Endothelial cell of umbilical vein (primary cell): ENCODE measurements around the gene CYP11A1. TPM values are rescaled to one million over a fixed set of nuclear protein-coding genes. Genes with fewer than 3 reads are reported as not detected.
"Not testable (repeated sequence)": the region's sequence is repeated elsewhere in the genome, so short reads cannot be mapped to it uniquely, and the experiment has no call there.

Experiments
- BruUV-seq: library from RNA; stranded (reverse); fragments of 400-500 nt; replicated peaks from 2 replicates; lab custom pipeline; 2021; lab: Mats Ljungman, UMichigan
- CTCF ChIA-PET: fragments of 300-600, 350-600 bp; sonication (Branson Sonifier 250); formaldehyde crosslinking; loops from one replicate; lab custom pipeline; 2021; ENCODE audit warnings: antibody characterized with exemption, inconsistent platforms; lab: Charles Lee
- POLR2A ChIA-PET: fragments of 300-600, 350-600 bp; sonication (Branson Sonifier 250); formaldehyde crosslinking; loops from one replicate; lab custom pipeline; 2021; ENCODE audit warnings: antibody characterized with exemption, inconsistent platforms; lab: Charles Lee
- DNase-seq: peaks from one replicate; pipeline ENCODE4 v3.0.0-alpha.2; 2011; ENCODE audit warnings: low read depth, low spot score
- FAIRE-seq: peaks from 2 replicates; lab custom pipeline; 2011; peaks lifted over from hg19 to GRCh38; lab: Jason Lieb, UNC
- H2AFZ ChIP-seq: 2 replicates; pipeline ENCODE4 v1.6.0; 2012; ENCODE audit warnings: low read depth, low read length, control low read depth, inconsistent platforms
- H3K27ac ChIP-seq: 2 replicates; pipeline ENCODE4 v1.5.1; 2011; ENCODE audit warnings: low read depth, mild to moderate bottlenecking, control low read depth, low read length, moderate library complexity; ENCODE audit not compliant: insufficient read depth
- H3K27me3 ChIP-seq, 2 experiments: 2 replicates each; pipeline versions ENCODE4 v1.6.0 to v1.6.1; 2011; ENCODE audit warnings: low read length in 2 of 2, mixed read lengths in 1 of 2; ENCODE audit not compliant: control insufficient read depth in 2 of 2, insufficient read depth in 2 of 2
- H3K36me3 ChIP-seq, 2 experiments: 2 replicates in 1 of 2; 3 replicates in 1 of 2; pipeline ENCODE4 v1.5.1; 2011; ENCODE audit warnings: low read length in 2 of 2, mild to moderate bottlenecking in 1 of 2, moderate library complexity in 1 of 2; ENCODE audit not compliant: control insufficient read depth in 2 of 2, insufficient read depth in 2 of 2; ENCODE audit errors: extremely low read depth in 1 of 2
- H3K4me1 ChIP-seq: 3 replicates; pipeline ENCODE4 v1.5.1; 2011; ENCODE audit warnings: mild to moderate bottlenecking, low read length; ENCODE audit not compliant: control insufficient read depth, insufficient read depth; ENCODE audit errors: extremely low read depth
- H3K4me2 ChIP-seq: 2 replicates; pipeline ENCODE4 v1.6.1; 2011; ENCODE audit warnings: low read length, control low read depth, mixed read lengths; ENCODE audit not compliant: insufficient read depth
- H3K4me3 ChIP-seq, 3 experiments: fragments of 200-600 bp in 1 of 3; sonication (generic), shearing (Covaris generic) in 1 of 3; replicated peaks in 1 of 3; 2 replicates each; pipeline ENCODE4 v1.5.1; 2011 to 2016; ENCODE audit warnings: control low read depth in 3 of 3, low read length in 3 of 3, mild to moderate bottlenecking in 2 of 3, inconsistent platforms in 1 of 3, low read depth in 1 of 3, moderate library complexity in 1 of 3; ENCODE audit not compliant: insufficient read depth in 1 of 3
- H3K79me2 ChIP-seq: 2 replicates; pipeline ENCODE4 v1.6.0; 2012; ENCODE audit warnings: low read length, inconsistent platforms; ENCODE audit not compliant: control insufficient read depth, insufficient read depth
- H3K9ac ChIP-seq: replicated peaks from 2 replicates; pipeline ENCODE3; 2011; ENCODE audit warnings: low read length, control low read depth; ENCODE audit not compliant: insufficient read depth; ENCODE audit errors: extremely low read depth
- H3K9me1 ChIP-seq: replicated peaks from 3 replicates; pipeline ENCODE4 v1.6.0; 2011; ENCODE audit warnings: mild to moderate bottlenecking, low read length; ENCODE audit not compliant: control insufficient read depth, insufficient read depth; ENCODE audit errors: extremely low read depth
- H3K9me3 ChIP-seq: replicated peaks from 2 replicates; pipeline ENCODE4 v1.5.1; 2012; ENCODE audit warnings: low read length, inconsistent platforms; ENCODE audit not compliant: control insufficient read depth, insufficient read depth
- H4K20me1 ChIP-seq: replicated peaks from 2 replicates; pipeline ENCODE3; 2011; ENCODE audit warnings: mild to moderate bottlenecking, low read length; ENCODE audit not compliant: control insufficient read depth, insufficient read depth; ENCODE audit errors: extremely low read depth
- CTCF ChIP-seq, 2 donors: IDR thresholded peaks; 1 replicate in 1 of 2; 2 replicates in 1 of 2; pipeline ENCODE4 v1.5.1; 2011; ENCODE audit warnings: low read length in 2 of 2, mild to moderate bottlenecking in 2 of 2, moderate library complexity in 2 of 2, control low read depth in 1 of 2, inconsistent platforms in 1 of 2, low read depth in 1 of 2; ENCODE audit not compliant: insufficient read depth in 1 of 2; ENCODE audit errors: extremely low read depth in 1 of 2
- EZH2 ChIP-seq: IDR thresholded peaks from 2 replicates; pipeline ENCODE4 v1.6.1; 2012; ENCODE audit warnings: borderline replicate concordance, low read depth, mild to moderate bottlenecking, moderate library complexity, low read length, inconsistent platforms; ENCODE audit not compliant: severe bottlenecking
- FOS ChIP-seq: IDR thresholded peaks from 2 replicates; pipeline ENCODE4 v1.6.1; 2011; ENCODE audit warnings: mild to moderate bottlenecking, low read length, moderate library complexity, borderline replicate concordance; ENCODE audit not compliant: insufficient read depth
- GATA2 ChIP-seq: IDR thresholded peaks from 2 replicates; pipeline ENCODE4 v1.7.0; 2011; ENCODE audit warnings: low read depth, mild to moderate bottlenecking, moderate library complexity, mixed read lengths, low read length; ENCODE audit not compliant: insufficient read length, insufficient read depth
- JUN ChIP-seq: IDR thresholded peaks from 2 replicates; pipeline ENCODE4 v1.6.1; 2011; ENCODE audit warnings: borderline replicate concordance, low read depth; ENCODE audit not compliant: insufficient read length, insufficient read depth
- MYC ChIP-seq: IDR thresholded peaks from one replicate; pipeline ENCODE4 v1.6.1; 2011; ENCODE audit warnings: mild to moderate bottlenecking, low read depth, low read length
- POLR2A ChIP-seq: IDR thresholded peaks from 2 replicates; pipeline ENCODE4 v1.6.1; 2012; ENCODE audit warnings: low read depth, mild to moderate bottlenecking, control low read depth, low read length
- POLR2AphosphoS5 ChIP-seq: IDR thresholded peaks from 2 replicates; pipeline ENCODE4 v1.6.1; 2012; ENCODE audit warnings: low read depth, mild to moderate bottlenecking, control low read depth, low read length, moderate library complexity; ENCODE audit not compliant: insufficient read depth
- dilution Hi-C: fragments of 300-500 bp; cut with MboI; formaldehyde crosslinking; loops from one replicate; pipeline ENCODE4 v1.15.0; 2019; ENCODE audit warnings: low sequenced_read_pairs; ENCODE audit not compliant: extremely low pct_ligation_motif_present
- intact Hi-C: fragments of 100-400 bp; cut with micrococcal nuclease; formaldehyde crosslinking; loops from one replicate; pipeline ENCODE4 v1.10.0; 2022
- polyA plus RNA-seq, 4 experiments: library from polyadenylated mRNA; depleted of rRNA in 3 of 4; stranded (reverse) in 3 of 4; unstranded in 1 of 4; fragments of >200 nt; gene quantifications; 2 replicates each; pipeline versions ENCODE4 v1.2.1 to v1.2.3, GENCODE V29; 2011 to 2012; ENCODE audit warnings: missing spikeins in 1 of 4
- total RNA-seq: library from RNA; stranded (reverse); gene quantifications from 2 replicates; pipeline ENCODE4 v1.2.3, GENCODE V29; 2021

The CYP11A1 gene
- total and polyA plus RNA-seq, 2 donors (not counting 3 experiments of a cell fraction or from before 2014, with no cell fraction given), result 0.08 TPM; not detected in 1

DNA sequence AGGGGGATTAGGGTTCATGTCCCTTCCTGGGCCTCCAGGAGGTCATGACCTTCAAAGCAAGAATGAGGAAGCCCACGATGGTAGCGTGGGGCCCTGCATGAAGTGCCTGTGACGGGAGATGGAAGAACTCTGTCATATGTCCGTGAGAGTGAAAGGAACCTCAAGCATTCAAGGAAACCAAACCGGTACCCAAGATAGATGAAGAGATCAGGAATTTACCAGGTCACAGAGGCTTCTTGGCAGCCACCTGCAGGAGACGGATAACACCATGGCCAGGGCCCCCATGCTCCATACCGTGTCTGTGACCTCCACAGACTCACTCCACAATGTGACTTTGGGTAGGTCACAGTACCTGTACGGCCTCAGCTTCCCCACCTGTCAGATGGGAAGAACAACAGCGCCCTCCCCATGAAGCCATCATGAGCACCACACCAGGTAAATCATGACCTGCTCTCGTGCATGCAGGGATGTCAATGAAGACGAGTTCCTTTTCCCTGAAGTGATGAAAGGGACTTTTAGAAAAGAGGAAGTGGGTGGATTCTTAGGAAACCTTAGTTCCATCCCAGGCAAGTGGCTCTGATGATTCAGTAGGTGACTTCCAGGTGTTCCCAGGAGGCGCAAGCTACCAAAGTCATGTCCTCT, 23.3 kb upstream of the CYP11A1 start:
- H3K79me2 ChIP-seq, result no peaks in the 10 kb centered on the region
- no peaks in the 10 kb centered on the region for H3K9me3 ChIP-seq
- H3K4me2 ChIP-seq, result no peak overlapping the region
- no peak overlapping the region for H3K4me3 ChIP-seq
- intact Hi-C loops, result no loop called here
- H3K36me3 ChIP-seq, result no peaks in the 10 kb centered on the region
- no peak overlapping the region for H3K27ac ChIP-seq
- peaks cover 8% of the 10 kb centered on the region for H3K4me1 ChIP-seq
- ChIA-PET POLR2A (no interaction called here), CTCF (interaction anchor here (13.9 kb wide), 1 partner anchor 49 kb away, joined by 313 read pairs; no protein-coding TSS in a partner anchor)
- DNase-seq (no peak), FAIRE-seq (no peak)
- BruUV-seq, result no TSS peak
- H4K20me1 ChIP-seq, result no peaks in the 10 kb centered on the region
- dilution Hi-C loops, result no loop called here
- H3K9me1 ChIP-seq, result no peaks in the 10 kb centered on the region
- TF ChIP-seq FOS (no peak), GATA2 (no peak), CTCF (IDR thresholded peaks at IDR 0.05; ENCODE audit: extremely low read depth in 1 of 2, insufficient read depth in 1 of 2, low read depth in 1 of 2, low read length in 2 of 2) (no peak), POLR2AphosphoS5 (no peak), POLR2A (no peak), MYC (no peak), EZH2 (no peak), JUN (no peak)
- no peak overlapping the region for H2AFZ ChIP-seq
- H3K27me3 ChIP-seq, result no peaks in the 10 kb centered on the region
- H3K9ac ChIP-seq, result no peak overlapping the region

GRCh38 chr15:74390049-74390646, 22.7 kb upstream of the CYP11A1 start:
- H3K27me3 ChIP-seq, DNase-seq, H3K4me2 ChIP-seq, FAIRE-seq, intact Hi-C loops, POLR2A ChIA-PET, BruUV-seq, H4K20me1 ChIP-seq, H3K9me3 ChIP-seq, H2AFZ ChIP-seq, H3K4me3 ChIP-seq, dilution Hi-C loops, H3K36me3 ChIP-seq, H3K9ac ChIP-seq, H3K79me2 ChIP-seq, H3K27ac ChIP-seq, H3K9me1 ChIP-seq: not testable (repeated sequence)
- CTCF ChIA-PET, result interaction anchor here (13.9 kb wide), 1 partner anchor 50 kb away, joined by 313 read pairs; no protein-coding TSS in a partner anchor
- H3K4me1 ChIP-seq, result peaks cover 14% of the 10 kb centered on the region
